ENCODE data around the gene WNT9B. TPM values are rescaled to one million over a fixed set of nuclear protein-coding genes. Genes with fewer than 3 reads are reported as not detected.

WNT9B gene
- total and polyA plus RNA-seq, 9 donors: 0.04 to 0.52 (median 0.11) TPM; not detected in 5

GRCh38 chr17:46881015-46881414, 29.6 kb downstream of the WNT9B start:
- Histone ChIP-seq H3K9me3 (replicated peaks; ENCODE audit: control insufficient read depth, low read depth, low read length) (no peaks in the 10 kb centered on the region), H3K36me3 (ENCODE audit: control insufficient read depth, insufficient read depth, low read length) (no peaks in the 10 kb centered on the region), H3K4me1 (ENCODE audit: control insufficient read depth, insufficient read depth, low read length) (peaks cover 7% of the 10 kb centered on the region), H3K27me3 (ENCODE audit: control insufficient read depth, insufficient read depth, low read length) (peaks cover 15% of the 10 kb centered on the region), H3K4me3 (ENCODE audit: low read length) (no peak overlapping the region), H3K27ac (ENCODE audit: low read length) (no peak overlapping the region)
- WGBS (ENCODE audit: insufficient coverage): 42% methylated on average over 2 of the region's 5 CpGs
- no peak for DNase-seq

GRCh38 chr17:46882666-46883065, 31.3 kb downstream of the WNT9B start:
- Histone ChIP-seq H3K9me3 (replicated peaks; ENCODE audit: control insufficient read depth, low read depth, low read length) (no peaks in the 10 kb centered on the region), H3K4me1 (ENCODE audit: control insufficient read depth, insufficient read depth, low read length) (peaks cover 7% of the 10 kb centered on the region), H3K36me3 (ENCODE audit: control insufficient read depth, insufficient read depth, low read length) (no peaks in the 10 kb centered on the region), H3K4me3 (ENCODE audit: low read length) (no peak overlapping the region), H3K27me3 (ENCODE audit: control insufficient read depth, insufficient read depth, low read length) (peaks cover 15% of the 10 kb centered on the region), H3K27ac (ENCODE audit: low read length) (no peak overlapping the region)
- WGBS (ENCODE audit: insufficient coverage): 81% methylated on average over 4 of the region's 8 CpGs
- no peak for DNase-seq

GRCh38 chr17:46883871-46884520, 32.6 kb downstream of the WNT9B start:
- no peaks in the 10 kb centered on the region for H3K36me3 ChIP-seq (ENCODE audit: control insufficient read depth, insufficient read depth, low read length)
- 22% methylated on average over 9 of the region's 19 CpGs for WGBS (ENCODE audit: insufficient coverage)
- H3K4me1 ChIP-seq (ENCODE audit: control insufficient read depth, insufficient read depth, low read length): peaks cover 7% of the 10 kb centered on the region
- H3K9me3 ChIP-seq (replicated peaks; ENCODE audit: control insufficient read depth, low read depth, low read length): no peaks in the 10 kb centered on the region
- no peak overlapping the region for H3K4me3 ChIP-seq (ENCODE audit: low read length)
- H3K27me3 ChIP-seq (ENCODE audit: control insufficient read depth, insufficient read depth, low read length): peaks cover 15% of the 10 kb centered on the region
- DNase-seq: no peak
- no peak overlapping the region for H3K27ac ChIP-seq (ENCODE audit: low read length)

- Histone ChIP-seq H3K36me3 (ENCODE audit: control insufficient read depth, insufficient read depth, low read length) (no peaks in the 10 kb centered on the region), H3K27me3 (ENCODE audit: control insufficient read depth, insufficient read depth, low read length) (peaks cover 15% of the 10 kb centered on the region), H3K4me3 (ENCODE audit: low read length) (no peak overlapping the region), H3K9me3 (replicated peaks; ENCODE audit: control insufficient read depth, low read depth, low read length) (no peaks in the 10 kb centered on the region), H3K4me1 (ENCODE audit: control insufficient read depth, insufficient read depth, low read length) (peaks cover 7% of the 10 kb centered on the region), H3K27ac (ENCODE audit: low read length) (no peak overlapping the region)
- no peak for DNase-seq
- WGBS (ENCODE audit: insufficient coverage): 55% methylated on average over 5 of the region's 7 CpGs
Measured at GRCh38 chr17:46884552-46884951, 33.2 kb downstream of the WNT9B start.

GRCh38 chr17:46885415-46886309, 34.3 kb downstream of the WNT9B start:
- DNase-seq: no peak
- Histone ChIP-seq H3K4me3 (ENCODE audit: low read length) (no peak overlapping the region), H3K9me3 (replicated peaks; ENCODE audit: control insufficient read depth, low read depth, low read length) (no peaks in the 10 kb centered on the region), H3K36me3 (ENCODE audit: control insufficient read depth, insufficient read depth, low read length) (no peaks in the 10 kb centered on the region), H3K27ac (ENCODE audit: low read length) (no peak overlapping the region), H3K4me1 (ENCODE audit: control insufficient read depth, insufficient read depth, low read length) (peaks cover 7% of the 10 kb centered on the region), H3K27me3 (ENCODE audit: control insufficient read depth, insufficient read depth, low read length) (peaks cover 20% of the 10 kb centered on the region)
- WGBS (ENCODE audit: insufficient coverage): 44% methylated on average over 6 of the region's 10 CpGs

- no peak overlapping the region for H3K27ac ChIP-seq (ENCODE audit: low read length)
- no peak for DNase-seq
- peaks cover 21% of the 10 kb centered on the region for H3K27me3 ChIP-seq (ENCODE audit: control insufficient read depth, insufficient read depth, low read length)
- H3K4me1 ChIP-seq (ENCODE audit: control insufficient read depth, insufficient read depth, low read length): peaks cover 7% of the 10 kb centered on the region
- no peaks in the 10 kb centered on the region for H3K36me3 ChIP-seq (ENCODE audit: control insufficient read depth, insufficient read depth, low read length)
- no peak overlapping the region for H3K4me3 ChIP-seq (ENCODE audit: low read length)
- no CpG with 5 or more reads among the region's 1 CpG for WGBS (ENCODE audit: insufficient coverage)
- H3K9me3 ChIP-seq (replicated peaks; ENCODE audit: control insufficient read depth, low read depth, low read length): no peaks in the 10 kb centered on the region
Measured at GRCh38 chr17:46886310-46886663, 34.9 kb downstream of the WNT9B start.

GRCh38 chr17:46887717-46888116, 36.3 kb downstream of the WNT9B start:
- Histone ChIP-seq H3K27me3 (ENCODE audit: control insufficient read depth, insufficient read depth, low read length) (peaks cover 21% of the 10 kb centered on the region), H3K4me1 (ENCODE audit: control insufficient read depth, insufficient read depth, low read length) (peaks cover 7% of the 10 kb centered on the region), H3K27ac (ENCODE audit: low read length) (no peak overlapping the region), H3K36me3 (ENCODE audit: control insufficient read depth, insufficient read depth, low read length) (no peaks in the 10 kb centered on the region), H3K4me3 (ENCODE audit: low read length) (no peak overlapping the region), H3K9me3 (replicated peaks; ENCODE audit: control insufficient read depth, low read depth, low read length) (no peaks in the 10 kb centered on the region)
- no CpG with 5 or more reads among the region's 3 CpGs for WGBS (ENCODE audit: insufficient coverage)
- DNase-seq: no peak

GRCh38 chr17:46888727-46889126, 37.3 kb downstream of the WNT9B start:
- no peak overlapping the region for H3K27ac ChIP-seq (ENCODE audit: low read length)
- 14% methylated on average over 1 of the region's 1 CpG for WGBS (ENCODE audit: insufficient coverage)
- no peaks in the 10 kb centered on the region for H3K36me3 ChIP-seq (ENCODE audit: control insufficient read depth, insufficient read depth, low read length)
- DNase-seq: no peak
- peaks cover 24% of the 10 kb centered on the region for H3K27me3 ChIP-seq (ENCODE audit: control insufficient read depth, insufficient read depth, low read length)
- peaks cover 6% of the 10 kb centered on the region for H3K4me1 ChIP-seq (ENCODE audit: control insufficient read depth, insufficient read depth, low read length)
- no peak overlapping the region for H3K4me3 ChIP-seq (ENCODE audit: low read length)
- no peaks in the 10 kb centered on the region for H3K9me3 ChIP-seq (replicated peaks; ENCODE audit: control insufficient read depth, low read depth, low read length)

- H3K9me3 ChIP-seq (replicated peaks; ENCODE audit: control insufficient read depth, low read depth, low read length): no peaks in the 10 kb centered on the region
- H3K4me3 ChIP-seq (ENCODE audit: low read length): no peak overlapping the region
- H3K27me3 ChIP-seq (ENCODE audit: control insufficient read depth, insufficient read depth, low read length): peaks cover 25% of the 10 kb centered on the region
- H3K36me3 ChIP-seq (ENCODE audit: control insufficient read depth, insufficient read depth, low read length): no peaks in the 10 kb centered on the region
- 77% methylated on average over 4 of the region's 4 CpGs for WGBS (ENCODE audit: insufficient coverage)
- no peak for DNase-seq
- no peak overlapping the region for H3K27ac ChIP-seq (ENCODE audit: low read length)
- H3K4me1 ChIP-seq (ENCODE audit: control insufficient read depth, insufficient read depth, low read length): peaks cover under 1% of the 10 kb centered on the region
Measured at GRCh38 chr17:46889519-46889918, 38.1 kb downstream of the WNT9B start.

- no peak for DNase-seq
- Histone ChIP-seq H3K4me3 (ENCODE audit: low read length) (no peak overlapping the region), H3K27ac (ENCODE audit: low read length) (no peak overlapping the region), H3K9me3 (replicated peaks; ENCODE audit: control insufficient read depth, low read depth, low read length) (no peaks in the 10 kb centered on the region), H3K27me3 (ENCODE audit: control insufficient read depth, insufficient read depth, low read length) (peaks cover 30% of the 10 kb centered on the region), H3K4me1 (ENCODE audit: control insufficient read depth, insufficient read depth, low read length) (peaks cover 6% of the 10 kb centered on the region), H3K36me3 (ENCODE audit: control insufficient read depth, insufficient read depth, low read length) (no peaks in the 10 kb centered on the region)
- WGBS (ENCODE audit: insufficient coverage): 34% methylated on average over 11 of the region's 13 CpGs
Measured at GRCh38 chr17:46889992-46890564, 38.7 kb downstream of the WNT9B start.
